H7 (cell line): Measurements from ENCODE around the gene KLF13. TPM values are rescaled to one million over a fixed set of nuclear protein-coding genes. Genes with fewer than 3 reads are reported as not detected.
A peak's percentile ranks its signal among the peaks of the same experiment; 100 is the strongest.

Experiments used
- DNase-seq: peaks from one replicate; pipeline ENCODE4 v3.0.0; 2012
- H3K27me3 ChIP-seq: 2 replicates; pipeline ENCODE4 v1.6.0; 2011; ENCODE audit warnings: mild to moderate bottlenecking, low read length; ENCODE audit not compliant: control insufficient read depth, insufficient read depth
- H3K36me3 ChIP-seq: replicated peaks from 2 replicates; pipeline ENCODE4 v1.5.1; 2011; ENCODE audit warnings: low read length; ENCODE audit not compliant: control insufficient read depth, insufficient read depth
- H3K4me3 ChIP-seq: 2 replicates; pipeline ENCODE4 v1.5.1; 2011; ENCODE audit warnings: low read depth, mild to moderate bottlenecking, control low read depth, low read length, moderate library complexity; ENCODE audit not compliant: insufficient read depth
- total RNA-seq: library from RNA; depleted of rRNA; stranded (reverse); fragments of >200 nt; shearing (Covaris generic); gene quantifications from 2 replicates; pipeline ENCODE4 v1.2.3, GENCODE V29; 2014

The KLF13 gene
- total RNA-seq, 1 experiment from 2014 or later, result 29.5 TPM

DNA sequence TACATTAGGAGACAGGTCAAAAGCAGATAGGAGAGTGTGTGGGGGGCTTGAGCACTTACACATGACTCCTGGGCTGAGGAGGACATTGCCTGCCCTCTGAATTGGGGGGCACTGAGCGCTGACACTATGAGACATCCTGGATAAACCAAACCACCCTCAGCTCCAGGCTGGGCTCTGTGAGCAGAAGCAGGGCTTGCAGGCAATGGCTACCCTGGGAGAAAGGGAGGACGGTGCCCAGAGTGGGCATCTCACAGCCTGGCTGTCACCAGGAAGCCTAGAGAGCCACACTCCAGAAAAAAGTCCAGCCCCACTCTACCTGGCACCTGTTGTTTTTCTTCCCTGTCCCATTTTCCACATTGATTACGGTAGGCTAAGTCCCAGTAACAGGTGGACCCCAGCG, 8.2 kb upstream of the KLF13 start:
- H3K27me3 ChIP-seq, result no peaks in the 10 kb centered on the region

DNA sequence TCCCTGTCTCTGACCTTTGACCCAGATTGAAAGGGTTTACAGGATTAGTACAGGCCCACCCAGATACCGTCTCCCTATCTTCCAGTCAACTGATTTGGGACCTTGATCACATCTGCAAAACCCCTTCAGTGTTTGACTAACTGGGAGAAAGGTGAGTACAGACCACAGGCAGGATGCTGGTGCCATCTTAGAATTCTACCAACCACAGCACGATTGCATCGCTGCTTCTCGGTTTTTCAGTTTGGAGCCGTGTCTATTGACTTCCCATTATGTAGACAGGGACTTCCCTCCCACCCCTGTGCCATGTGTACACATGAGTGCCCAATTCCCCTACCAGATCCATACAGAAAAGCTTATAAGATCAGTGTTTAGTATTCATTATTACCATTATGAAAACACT, 6.6 kb upstream of the KLF13 start:
- DNase-seq, result no peak
- no peak overlapping the region for H3K4me3 ChIP-seq
- H3K27me3 ChIP-seq, result no peaks in the 10 kb centered on the region
- no peaks in the 10 kb centered on the region for H3K36me3 ChIP-seq

More for the DNA sequence above, 8.2 kb upstream of the KLF13 start:
- DNase-seq, result no peak
- Histone ChIP-seq H3K4me3 (no peak overlapping the region), H3K36me3 (no peaks in the 10 kb centered on the region)

DNA sequence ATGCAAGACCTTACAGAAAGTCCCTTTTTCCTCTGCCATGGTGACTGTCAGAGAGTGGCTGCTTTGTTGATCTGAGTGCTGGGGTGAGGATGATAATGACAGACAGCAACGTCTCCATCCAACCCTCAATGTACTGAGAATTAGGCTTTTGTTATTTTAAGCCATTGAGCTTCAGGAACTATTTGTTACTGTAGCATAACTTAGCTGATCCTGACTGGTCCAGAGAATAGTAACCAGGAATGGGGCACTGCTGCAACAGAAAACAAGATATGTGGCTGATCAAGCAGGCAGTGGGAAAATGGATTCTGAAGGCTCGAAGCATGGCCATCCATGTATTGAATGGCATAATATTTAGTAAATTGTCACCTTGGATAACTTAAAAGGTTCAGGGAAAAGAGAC, 5.2 kb upstream of the KLF13 start:
- H3K36me3 ChIP-seq, result no peaks in the 10 kb centered on the region
- no peak for DNase-seq
- peaks cover 2% of the 10 kb centered on the region; the same call in 1 of the 2 replicates for H3K27me3 ChIP-seq
- H3K4me3 ChIP-seq, result no peak overlapping the region

DNA sequence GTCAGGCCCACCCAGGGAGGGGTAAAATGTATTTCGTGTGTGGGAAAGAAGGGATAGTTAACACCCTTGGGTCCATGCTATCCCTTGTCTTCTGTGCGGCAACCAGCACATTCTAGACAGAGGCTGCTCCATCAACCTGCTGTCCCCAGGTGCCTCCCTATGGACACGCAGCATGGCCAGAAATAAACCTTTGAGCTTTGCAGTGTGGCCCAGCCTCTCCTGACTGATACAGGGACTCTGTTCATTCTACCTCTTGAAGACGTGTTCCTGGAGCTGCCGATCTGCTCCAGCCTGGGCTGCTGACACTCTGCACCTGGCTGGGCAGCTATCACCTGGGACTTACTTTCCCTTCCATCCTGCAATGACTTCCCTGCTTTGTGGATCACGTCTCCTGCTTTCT, 4.1 kb upstream of the KLF13 start:
- H3K4me3 ChIP-seq, result no peak overlapping the region
- no peak for DNase-seq
- no peaks in the 10 kb centered on the region for H3K36me3 ChIP-seq
- peaks cover 2% of the 10 kb centered on the region; the same call in 1 of the 2 replicates for H3K27me3 ChIP-seq

DNA sequence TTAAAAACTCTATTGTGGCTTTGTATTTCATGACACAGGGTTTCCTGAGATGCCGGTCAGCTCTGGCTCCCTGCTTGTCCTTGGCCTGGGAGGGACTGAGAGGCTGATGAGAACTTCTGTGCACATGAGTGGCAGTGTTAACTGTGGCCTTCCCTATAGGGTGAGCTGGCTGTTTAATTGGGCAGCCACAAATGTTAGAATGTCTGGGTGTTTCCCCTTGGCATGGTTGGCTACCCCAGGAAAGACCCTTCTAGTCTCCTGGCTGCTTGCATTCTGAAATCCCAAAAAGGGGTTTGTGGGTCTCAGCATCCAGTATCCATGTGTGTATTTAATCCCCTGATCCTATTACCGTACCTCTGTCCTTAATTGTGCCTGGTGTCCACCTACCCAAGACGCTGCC, 3.0 kb upstream of the KLF13 start:
- Histone ChIP-seq H3K4me3 (no peak overlapping the region), H3K27me3 (peaks cover 2% of the 10 kb centered on the region; the same call in 1 of the 2 replicates), H3K36me3 (no peaks in the 10 kb centered on the region)
- no peak for DNase-seq

DNA sequence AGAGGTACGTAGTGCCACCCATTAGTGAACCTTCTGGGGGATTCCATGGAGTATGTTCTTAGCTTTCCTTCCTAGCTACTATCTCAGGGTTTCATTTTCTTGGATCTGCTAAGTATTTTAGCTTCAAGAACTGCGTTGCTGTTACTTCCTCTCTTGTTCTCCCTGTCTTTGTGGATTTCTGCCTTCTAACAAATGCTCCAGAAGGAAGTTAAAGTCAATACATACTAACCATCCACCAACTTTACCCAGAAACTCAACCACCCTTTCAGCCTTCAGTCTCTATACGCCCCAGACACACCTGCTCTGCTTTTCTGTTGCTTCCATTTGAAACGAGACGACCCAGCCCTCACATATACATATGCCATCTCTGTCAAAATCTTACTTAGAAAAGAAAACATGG, 2.4 kb upstream of the KLF13 start:
- Histone ChIP-seq H3K4me3 (no peak overlapping the region), H3K36me3 (no peaks in the 10 kb centered on the region), H3K27me3 (peaks cover 2% of the 10 kb centered on the region; the same call in 1 of the 2 replicates)
- DNase-seq, result no peak

DNA sequence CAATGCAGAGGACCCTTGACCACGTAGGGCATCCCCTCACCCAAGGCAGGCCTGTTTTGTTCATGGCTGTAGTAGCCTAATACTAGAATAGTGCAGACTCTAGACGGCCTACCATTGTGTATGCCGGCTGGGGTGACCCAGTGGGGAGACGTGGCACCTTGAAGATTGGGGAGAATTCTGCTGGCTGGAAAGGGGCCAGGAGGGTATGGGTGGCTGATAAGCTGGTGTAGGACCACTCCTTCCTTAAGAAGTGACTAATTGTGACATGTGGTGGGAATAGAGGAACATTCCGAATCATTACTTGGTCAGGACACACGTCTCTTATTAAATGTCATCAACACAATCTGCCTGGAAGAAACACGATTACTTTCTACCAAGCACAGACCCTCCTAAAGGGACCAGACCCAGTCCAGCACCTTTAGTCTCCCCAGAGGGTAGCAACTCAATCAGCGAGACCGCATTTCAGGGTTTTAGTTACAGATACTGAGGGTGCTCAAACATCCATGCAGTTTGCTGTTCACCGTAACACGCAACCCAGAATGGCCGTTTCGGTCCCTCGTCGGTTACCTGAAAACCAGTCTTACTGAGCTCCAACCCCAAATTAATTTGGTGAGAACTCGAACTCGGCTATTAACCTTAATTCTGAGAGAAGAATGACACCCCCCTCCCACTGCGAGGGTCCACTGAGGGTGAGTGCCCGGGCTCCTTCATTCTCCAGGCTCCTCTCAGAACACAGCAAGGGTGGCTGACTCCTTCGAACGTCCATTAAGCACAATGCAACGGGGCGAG, 1.6 kb upstream of the KLF13 start:
- DNase-seq, result no peak
- peak overlapping the region; percentile 90 for H3K4me3 ChIP-seq
- no peaks in the 10 kb centered on the region for H3K36me3 ChIP-seq
- H3K27me3 ChIP-seq, result peaks cover 2% of the 10 kb centered on the region; the same call in 1 of the 2 replicates

DNA sequence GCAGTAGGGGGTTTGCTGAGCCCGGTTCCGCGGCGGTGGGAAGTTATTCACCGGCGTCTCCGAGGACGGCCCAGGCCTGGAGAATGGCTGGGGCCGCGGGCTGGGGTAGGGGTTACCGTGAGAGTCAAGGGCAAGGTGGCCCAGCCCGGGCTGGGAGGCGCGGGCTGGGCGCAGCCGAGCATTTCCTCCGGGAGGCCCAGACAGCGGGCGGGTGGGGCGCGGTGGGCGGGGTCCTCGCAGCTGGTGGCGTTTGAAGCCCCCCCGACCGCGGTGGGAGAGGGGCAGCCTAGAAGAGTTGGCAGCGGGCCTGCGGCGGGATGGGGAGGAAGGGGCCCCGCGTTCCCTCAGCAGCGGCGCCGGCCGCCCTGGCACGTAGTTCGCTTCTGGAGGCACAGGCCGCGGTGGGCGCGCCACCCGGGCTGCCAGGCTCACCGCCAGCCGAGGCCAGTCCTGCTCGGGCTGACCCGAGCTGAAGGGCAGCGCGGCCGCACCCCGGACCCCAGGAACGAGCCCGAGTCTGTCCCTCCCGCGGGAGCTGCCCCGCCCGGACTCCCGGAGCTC, 960 bp upstream of the KLF13 start:
- H3K27me3 ChIP-seq, result peaks cover 2% of the 10 kb centered on the region; the same call in 1 of the 2 replicates
- DNase-seq, result peak; percentile 81

DNA sequence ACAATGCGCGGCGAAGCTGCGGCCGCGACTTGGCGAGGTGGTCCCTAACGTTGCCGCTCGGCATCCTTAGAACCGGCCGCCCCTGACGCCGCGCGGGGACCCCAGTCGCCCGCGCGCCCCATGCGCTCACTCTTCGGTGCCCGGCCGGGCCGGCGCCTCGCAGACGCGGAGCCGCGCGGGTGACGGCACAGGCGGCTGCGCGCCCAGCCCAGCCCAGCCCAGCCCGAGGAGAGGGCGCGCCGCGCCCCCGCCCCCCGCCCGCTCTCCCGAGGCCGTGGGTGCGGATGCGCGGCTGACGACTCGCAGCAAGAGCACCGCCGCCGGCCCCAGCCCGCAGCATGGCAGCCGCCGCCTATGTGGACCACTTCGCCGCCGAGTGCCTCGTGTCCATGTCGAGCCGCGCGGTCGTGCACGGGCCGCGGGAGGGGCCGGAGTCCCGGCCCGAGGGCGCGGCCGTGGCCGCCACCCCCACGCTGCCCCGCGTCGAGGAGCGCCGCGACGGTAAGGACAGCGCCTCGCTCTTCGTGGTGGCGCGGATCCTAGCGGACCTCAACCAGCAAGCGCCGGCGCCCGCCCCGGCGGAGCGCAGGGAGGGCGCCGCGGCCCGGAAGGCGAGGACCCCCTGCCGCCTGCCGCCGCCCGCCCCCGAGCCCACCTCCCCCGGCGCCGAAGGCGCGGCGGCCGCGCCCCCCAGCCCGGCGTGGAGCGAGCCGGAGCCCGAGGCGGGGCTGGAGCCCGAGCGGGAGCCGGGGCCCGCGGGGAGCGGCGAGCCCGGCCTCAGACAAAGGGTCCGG, 437 bp downstream of the KLF13 start:
- peaks cover 2% of the 10 kb centered on the region; the same call in 1 of the 2 replicates for H3K27me3 ChIP-seq
- peak; percentile 83 for DNase-seq
- peak overlapping the region; percentile 77 for H3K4me3 ChIP-seq
- H3K36me3 ChIP-seq, result no peaks in the 10 kb centered on the region

More for the DNA sequence above, 960 bp upstream of the KLF13 start:
- Histone ChIP-seq H3K36me3 (no peaks in the 10 kb centered on the region), H3K4me3 (peak overlapping the region; percentile 90)

DNA sequence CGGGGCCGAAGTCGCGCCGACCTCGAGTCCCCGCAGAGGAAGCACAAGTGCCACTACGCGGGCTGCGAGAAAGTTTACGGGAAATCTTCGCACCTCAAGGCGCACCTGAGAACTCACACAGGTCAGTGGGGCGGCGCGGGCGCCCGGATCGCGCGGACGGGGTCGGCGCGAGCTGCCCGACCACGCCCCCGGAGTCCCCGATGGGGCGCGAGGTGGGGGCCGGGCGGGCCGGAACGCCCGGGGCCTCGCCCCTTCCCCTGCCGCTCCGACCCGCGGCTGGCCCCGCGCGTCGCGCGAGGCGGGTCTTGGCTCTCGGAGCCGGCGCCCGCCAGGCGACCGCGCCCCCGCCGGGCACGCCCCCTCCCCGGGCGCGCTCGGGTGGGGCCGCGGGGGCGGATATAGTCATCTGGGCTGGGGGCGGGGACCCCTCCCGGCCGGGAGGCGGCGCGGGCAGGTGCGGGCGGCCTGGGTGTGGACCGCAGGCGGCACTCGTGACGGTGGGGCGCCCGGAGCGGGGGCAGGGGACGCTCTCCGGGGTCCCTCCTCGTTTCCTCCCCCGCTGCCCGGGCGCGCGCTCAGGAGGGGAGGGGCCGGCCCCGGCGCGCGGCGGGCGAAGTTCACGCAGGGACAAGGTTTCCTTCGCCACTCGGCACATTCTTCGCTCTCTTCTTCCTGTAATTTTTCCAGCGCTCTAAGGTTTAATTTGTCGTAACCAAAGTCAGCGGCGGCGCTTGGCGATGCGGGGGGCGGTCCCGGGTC, 1.2 kb downstream of the KLF13 start:
- Histone ChIP-seq H3K4me3 (peak overlapping the region; percentile 77), H3K27me3 (peaks cover 2% of the 10 kb centered on the region; the same call in 1 of the 2 replicates), H3K36me3 (no peaks in the 10 kb centered on the region)
- DNase-seq, result peak; percentile 85

DNA sequence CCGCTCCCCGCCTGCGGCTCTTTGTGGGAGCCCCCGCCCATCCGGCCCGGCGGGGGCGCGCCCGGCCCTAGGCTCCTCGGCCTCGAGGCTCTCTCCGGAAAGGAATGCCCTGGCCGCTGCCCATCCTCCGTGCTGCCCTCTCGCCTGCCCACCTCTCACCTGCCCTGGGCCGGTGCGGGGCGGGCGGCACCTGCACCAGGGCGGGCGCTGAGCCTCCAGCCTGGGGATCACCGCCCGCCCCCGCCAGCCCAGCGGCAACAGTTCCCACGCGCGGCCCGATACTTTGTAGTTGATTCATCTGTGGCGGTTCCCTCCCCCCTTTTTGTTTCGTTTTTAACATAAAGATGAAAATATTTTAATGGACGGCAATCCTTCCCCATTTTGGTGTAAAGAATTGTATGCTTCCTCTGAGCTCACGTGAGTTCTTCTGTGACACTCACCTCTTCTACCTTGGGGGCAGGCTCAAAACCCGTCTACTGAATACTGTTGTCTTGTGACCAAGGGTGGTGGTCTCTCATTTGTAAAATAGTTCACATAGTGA, 1.9 kb downstream of the KLF13 start:
- peak; percentile 89 for DNase-seq
- Histone ChIP-seq H3K36me3 (no peaks in the 10 kb centered on the region), H3K27me3 (peaks cover 2% of the 10 kb centered on the region; the same call in 1 of the 2 replicates), H3K4me3 (peak overlapping the region; percentile 77)

DNA sequence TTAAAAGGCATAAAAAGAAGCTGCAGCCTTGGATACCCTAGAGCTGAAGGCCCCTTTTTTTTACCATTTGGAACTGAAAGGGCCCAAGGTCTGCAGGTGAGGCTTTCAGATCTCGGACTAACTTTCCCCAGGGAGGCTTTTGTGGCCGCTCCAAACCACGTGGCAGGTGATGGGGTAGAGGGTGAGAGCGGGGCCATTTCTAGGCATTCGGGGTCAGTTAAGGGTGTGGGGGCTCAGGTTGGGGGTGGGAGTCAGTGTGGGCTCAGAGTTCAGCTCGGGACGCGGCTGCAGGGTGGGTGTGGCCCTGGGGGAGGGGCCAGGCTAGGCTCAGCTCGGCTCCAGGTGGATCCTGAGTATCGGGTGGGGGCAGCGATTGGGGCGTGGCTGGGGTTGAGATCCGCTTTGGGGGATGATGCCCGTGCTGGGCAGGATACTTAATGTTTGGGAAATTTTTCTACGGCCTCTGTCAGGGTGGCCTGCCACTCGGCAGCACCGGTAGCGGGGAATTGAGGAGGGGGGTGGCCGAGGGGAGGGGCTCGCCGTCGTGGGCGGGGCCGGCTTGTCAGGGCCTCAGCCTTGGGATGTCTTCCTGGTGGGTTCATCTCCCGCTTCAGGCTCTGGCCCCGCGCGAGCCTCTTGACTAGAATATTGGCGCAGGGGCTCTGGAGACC, 2.5 kb downstream of the KLF13 start:
- H3K27me3 ChIP-seq, result peaks cover 2% of the 10 kb centered on the region; the same call in 1 of the 2 replicates
- H3K4me3 ChIP-seq, result peak overlapping the region; percentile 77
- DNase-seq, result peak; percentile 91
- no peaks in the 10 kb centered on the region for H3K36me3 ChIP-seq

DNA sequence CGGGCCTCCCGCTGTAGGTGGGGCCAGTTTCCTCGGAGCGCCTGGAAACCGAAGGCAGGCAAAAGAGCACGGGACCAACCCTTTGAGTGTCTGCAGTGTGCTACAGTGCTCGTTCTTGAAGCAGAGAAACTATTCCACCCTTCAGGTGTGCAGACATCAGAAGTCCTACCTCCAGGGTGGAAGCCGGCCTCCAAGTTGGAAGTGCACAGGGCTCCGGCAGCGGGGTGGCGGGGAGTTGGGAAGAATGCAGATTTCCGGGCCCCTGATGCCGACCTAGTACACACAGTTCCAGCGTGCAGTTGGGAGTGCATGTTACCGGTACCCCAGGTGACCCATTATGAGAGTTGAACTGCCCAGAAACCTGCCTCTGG, 3.0 kb downstream of the KLF13 start:
- peak overlapping the region; percentile 77 for H3K4me3 ChIP-seq
- H3K36me3 ChIP-seq, result no peaks in the 10 kb centered on the region
- H3K27me3 ChIP-seq, result peaks cover 2% of the 10 kb centered on the region; the same call in 1 of the 2 replicates
- DNase-seq, result no peak
